GM18508 (cell line): Measurements from ENCODE around the gene RNF187.
"Not testable (repeated sequence)": the region's sequence is repeated elsewhere in the genome, so short reads cannot be mapped to it uniquely, and the experiment has no call there.

Experiments
- ATAC-seq: cut with Tn5 transposase; IDR thresholded peaks from one replicate; pipeline ENCODE4 v1.9.1; 2021; ENCODE audit warnings: moderate number of reproducible peaks; ENCODE audit not compliant: insufficient read depth, unreplicated experiment

The RNF187 gene

GRCh38 chr1:228483789-228484188 lies 3.4 kb upstream of the RNF187 start:
- no peak for ATAC-seq

GRCh38 chr1:228486596-228487335 lies 416 bp upstream of the RNF187 start:
- peak; percentile 43 for ATAC-seq

DNA sequence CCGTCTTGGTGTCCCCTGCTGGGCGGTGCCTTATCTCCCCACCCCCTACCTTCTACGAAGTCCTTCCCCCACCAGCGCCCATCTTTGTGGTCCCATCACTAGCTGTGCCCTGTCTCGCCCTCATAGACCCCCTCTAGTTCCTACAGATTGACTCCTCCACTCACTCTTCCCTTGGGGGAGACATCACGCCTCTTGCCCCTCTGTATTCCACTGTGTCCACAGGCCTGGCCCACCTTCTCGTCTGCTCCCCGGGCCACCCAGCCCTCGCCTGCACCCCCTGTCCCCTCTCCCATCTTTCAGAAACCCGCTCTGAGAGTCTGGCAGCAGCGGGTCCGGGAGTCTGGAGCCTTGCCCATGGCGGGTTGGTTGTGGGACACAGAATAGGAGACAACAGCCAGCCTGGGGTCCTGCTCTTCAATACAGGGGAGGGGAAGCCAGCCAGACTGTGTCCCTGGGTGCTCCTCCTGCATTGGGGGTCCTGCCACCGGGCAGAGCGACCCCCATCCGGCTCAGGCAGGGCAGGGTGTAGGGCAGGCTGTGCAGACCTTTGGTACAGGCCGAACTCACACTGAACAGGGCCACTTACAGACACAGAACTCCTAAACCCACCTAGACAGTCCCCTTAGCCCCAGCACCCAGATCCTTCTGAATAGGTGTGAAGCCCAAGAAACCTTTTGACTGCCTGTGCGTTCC lies 1.1 kb downstream of the RNF187 start:
- ATAC-seq, result no peak

- ATAC-seq, result no peak
These were observed 1.9 kb downstream of the RNF187 start for GRCh38 chr1:228488818-228489674.

DNA sequence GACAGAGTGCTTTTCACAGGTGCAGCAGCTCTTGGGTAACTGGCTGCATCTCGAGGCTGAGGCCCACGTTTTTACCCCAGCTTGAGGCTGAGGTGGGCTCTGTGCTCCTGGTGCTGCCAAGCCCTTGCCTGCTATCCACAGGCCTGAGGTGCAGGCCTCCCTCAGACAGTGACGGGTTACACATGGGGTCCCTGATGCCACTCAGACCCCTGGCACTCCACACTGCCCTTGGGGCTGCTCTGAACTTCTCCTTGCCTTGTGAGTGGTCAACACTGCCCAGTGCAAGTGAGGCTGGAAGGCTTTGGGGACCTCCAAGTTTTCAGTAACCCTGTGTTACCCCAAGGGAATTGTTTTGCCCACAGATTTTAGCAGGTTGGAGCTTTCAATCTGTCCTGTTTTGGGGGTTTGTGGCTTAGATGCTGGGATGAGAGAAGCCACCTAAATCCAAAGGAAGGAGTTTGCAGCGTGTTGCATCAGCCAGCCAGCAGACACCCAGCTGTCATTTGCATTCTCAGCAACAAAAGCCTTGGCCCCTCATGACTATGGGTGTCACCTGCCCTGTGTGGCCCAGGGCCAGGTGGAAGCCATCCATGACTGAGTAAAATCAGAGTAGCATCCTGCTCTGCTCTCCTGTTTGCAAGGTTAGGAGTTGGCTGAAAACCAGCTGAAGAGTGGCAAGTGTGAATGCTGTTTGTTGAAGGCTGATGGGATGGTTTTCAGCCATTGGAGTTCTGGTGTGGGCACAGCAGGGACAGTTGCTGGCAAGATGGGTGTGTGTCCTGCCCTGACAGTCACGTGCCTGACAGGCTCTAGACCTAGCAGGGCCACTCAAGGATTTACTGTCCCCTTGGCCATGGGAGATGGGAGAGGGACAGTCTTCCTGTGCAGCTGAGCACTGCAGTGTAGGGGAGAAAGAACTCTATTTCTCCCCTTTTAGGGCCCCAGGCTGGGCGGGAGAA lies 3.2 kb downstream of the RNF187 start:
- no peak for ATAC-seq

DNA sequence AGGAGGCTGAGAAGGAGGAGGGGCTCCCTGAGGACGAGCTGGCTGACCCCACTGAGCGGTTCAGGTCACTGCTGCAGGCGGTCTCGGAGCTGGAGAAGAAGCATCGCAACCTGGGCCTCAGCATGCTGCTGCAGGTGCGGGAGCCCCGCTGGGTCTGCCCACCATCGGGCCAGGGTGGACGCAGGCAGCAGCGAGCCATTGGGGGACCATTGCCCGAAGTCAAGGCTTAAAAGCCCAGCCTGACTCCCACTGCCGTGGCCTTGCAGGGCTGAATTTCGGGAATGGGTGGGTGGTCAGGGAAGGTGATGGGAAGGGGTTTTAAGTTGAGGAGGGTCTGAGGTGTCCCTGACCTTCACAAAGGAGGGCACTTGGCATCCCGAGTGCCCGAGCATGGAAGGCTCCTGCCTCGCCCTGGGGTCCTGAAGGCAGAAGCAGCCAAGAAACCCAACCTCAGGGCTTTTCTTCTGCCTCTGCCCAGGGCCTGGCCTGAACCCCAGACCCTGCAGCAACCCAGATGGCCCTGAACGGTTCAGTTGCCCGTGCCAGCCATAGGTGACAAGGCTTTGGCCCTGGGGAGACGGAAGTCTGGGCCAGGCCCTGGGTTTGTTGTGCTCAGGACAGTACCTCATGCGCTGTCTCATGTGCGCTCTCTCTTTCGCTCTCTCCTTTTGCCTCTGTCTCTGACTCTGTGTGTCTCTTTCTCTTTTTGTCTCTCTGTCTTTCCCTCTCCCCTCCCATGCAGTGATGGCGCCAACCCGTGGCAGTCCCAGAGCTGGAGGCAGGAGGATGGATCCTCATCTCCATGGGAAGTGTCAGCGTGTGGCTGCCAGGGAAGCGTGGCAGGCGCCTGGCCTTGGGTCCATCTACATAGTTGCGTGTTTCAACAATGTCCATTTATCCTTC lies 6.2 kb downstream of the RNF187 start:
- no peak for ATAC-seq

DNA sequence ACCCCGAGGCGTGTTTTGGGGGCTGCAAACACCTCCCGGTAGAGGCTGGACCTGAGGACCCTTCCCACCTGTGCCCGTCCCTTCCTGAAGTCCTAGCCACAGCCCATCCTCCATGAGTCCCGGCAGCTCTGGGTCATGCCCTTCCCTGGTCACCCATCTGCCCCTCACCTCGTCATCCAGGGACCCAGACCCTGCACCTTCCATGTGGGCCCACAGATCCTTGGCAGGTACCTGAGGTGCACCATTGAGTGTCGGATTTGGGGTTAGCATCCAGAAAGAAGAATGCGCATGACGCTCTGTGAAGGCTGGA lies 6.8 kb downstream of the RNF187 start:
- no peak for ATAC-seq

GRCh38 chr1:228494391-228494790 lies 7.2 kb downstream of the RNF187 start:
- ATAC-seq, result no peak

GRCh38 chr1:228494970-228495853 lies 8.0 kb downstream of the RNF187 start:
- ATAC-seq, result no peak

- ATAC-seq, result no peak
These were observed 8.9 kb downstream of the RNF187 start for GRCh38 chr1:228496084-228496483.

DNA sequence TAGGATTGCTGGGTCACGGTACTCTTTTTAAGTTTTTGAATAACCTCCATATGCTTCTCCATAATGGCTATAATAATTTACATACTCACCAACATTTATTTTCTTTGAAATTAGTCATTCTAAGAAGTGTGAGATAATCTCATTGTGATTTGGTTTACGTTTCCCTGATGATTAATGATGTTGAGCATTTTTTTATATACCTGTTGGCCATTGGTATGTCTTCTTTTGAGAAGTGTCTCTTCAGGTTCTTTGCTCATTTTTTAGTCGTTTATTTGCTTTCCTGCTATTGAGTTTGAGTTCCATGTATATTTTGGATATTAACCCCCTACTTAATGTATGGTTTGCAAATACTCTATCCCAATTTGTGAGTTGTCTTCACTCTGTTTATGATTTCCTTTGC lies 9.3 kb downstream of the RNF187 start:
- no peak for ATAC-seq

GRCh38 chr1:228497206-228497605 lies 10.0 kb downstream of the RNF187 start:
- ATAC-seq, result no peak

GRCh38 chr1:228497817-228498216 lies 10.6 kb downstream of the RNF187 start:
- ATAC-seq, result no peak

GRCh38 chr1:228500143-228500734 lies 13.1 kb downstream of the RNF187 start:
- no peak for ATAC-seq

GRCh38 chr1:228500901-228501871 lies 14.0 kb downstream of the RNF187 start:
- peak; percentile 92 for ATAC-seq

DNA sequence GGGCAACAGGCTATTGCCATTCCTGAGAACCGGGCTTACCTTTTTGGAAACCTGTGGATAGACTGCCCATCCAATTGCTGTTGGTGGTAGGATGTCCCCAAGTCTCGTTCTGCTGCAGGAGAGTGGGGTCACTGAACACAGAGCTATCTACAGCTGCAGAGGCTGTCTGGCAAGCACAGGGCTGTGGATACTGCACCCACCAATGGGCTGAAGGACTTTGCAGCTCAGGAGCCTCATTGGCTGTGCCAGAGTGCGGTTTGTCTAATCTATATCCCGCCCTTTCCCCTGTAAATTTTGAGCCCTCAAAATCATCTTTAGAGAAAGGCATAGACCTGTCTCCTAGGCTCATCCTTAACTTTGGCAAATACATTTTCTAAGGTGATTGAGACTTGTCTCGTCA lies 15.3 kb downstream of the RNF187 start:
- ATAC-seq, result no peak

GRCh38 chr1:228505944-228506343 lies 18.8 kb downstream of the RNF187 start:
- not testable (repeated sequence) for ATAC-seq
